OCI-LY1 (cell line): ENCODE measurements around the gene PNMA8C.

Experiments used
- H2AFZ ChIP-seq: fragments of 200-600 bp; sonication (generic), shearing (Covaris generic); 2 replicates; pipeline ENCODE4 v1.6.0; 2014; ENCODE audit warnings: antibody characterized with exemption, mild to moderate bottlenecking, low read length
- H3F3A ChIP-seq: fragments of 200-600 bp; sonication (generic), shearing (Covaris generic); 2 replicates; pipeline ENCODE4 v1.6.0; 2014; ENCODE audit warnings: mild to moderate bottlenecking, antibody characterized with exemption, low read length, moderate library complexity; ENCODE audit not compliant: insufficient read depth
- H3K27ac ChIP-seq: fragments of 200-600 bp; sonication (generic); 2 replicates; pipeline ENCODE4 v1.5.1; 2014; ENCODE audit warnings: low read length, mixed run types, mild to moderate bottlenecking, low read depth; ENCODE audit not compliant: poor library complexity, severe bottlenecking
- H3K27me3 ChIP-seq: fragments of 200-600 bp; sonication (generic); 2 replicates; pipeline ENCODE4 v1.6.0; 2014; ENCODE audit warnings: antibody characterized with exemption, mild to moderate bottlenecking, low read length, moderate library complexity; ENCODE audit not compliant: insufficient read depth
- H3K36me3 ChIP-seq: fragments of 200-600 bp; sonication (generic); 2 replicates; pipeline ENCODE4 v1.6.1; 2014; ENCODE audit warnings: mild to moderate bottlenecking, antibody characterized with exemption, low read length, moderate library complexity, mixed read lengths; ENCODE audit not compliant: insufficient read depth
- H3K4me1 ChIP-seq: fragments of 200-600 bp; sonication (generic); 2 replicates; pipeline ENCODE4 v1.5.1; 2014; ENCODE audit warnings: mild to moderate bottlenecking, low read length, moderate library complexity; ENCODE audit not compliant: insufficient read depth, severe bottlenecking
- H3K4me2 ChIP-seq: fragments of 200-600 bp; sonication (generic), shearing (Covaris generic); 2 replicates; pipeline ENCODE4 v1.6.1; 2014; ENCODE audit warnings: low read length
- H3K4me3 ChIP-seq: fragments of 200-600 bp; sonication (generic); 2 replicates; pipeline ENCODE4 v1.5.1; 2014; ENCODE audit warnings: low read length, low read depth, mild to moderate bottlenecking, mixed read lengths; ENCODE audit not compliant: poor library complexity, severe bottlenecking
- H3K79me2 ChIP-seq: fragments of 200-600 bp; shearing (Covaris generic); 2 replicates; pipeline ENCODE4 v1.6.1; 2016; ENCODE audit warnings: mixed run types, low read length, mixed read lengths; ENCODE audit not compliant: insufficient read depth
- H3K9ac ChIP-seq: fragments of 200-600 bp; sonication (generic), shearing (Covaris generic); 2 replicates; pipeline ENCODE4 v1.6.1; 2014; ENCODE audit warnings: mild to moderate bottlenecking, low read length, mixed read lengths
- H3K9me2 ChIP-seq: fragments of 200-600 bp; sonication (generic), shearing (Covaris generic); 2 replicates; pipeline ENCODE4 v1.6.1; 2014; ENCODE audit warnings: low read depth, mild to moderate bottlenecking, low read length, mixed read lengths
- H3K9me3 ChIP-seq: fragments of 200-600 bp; shearing (Covaris generic); 2 replicates; pipeline ENCODE4 v1.6.1; 2014; ENCODE audit warnings: low read length, mixed read lengths
- H4K20me1 ChIP-seq: fragments of 200-600 bp; sonication (generic), shearing (Covaris generic); 2 replicates; pipeline ENCODE4 v1.6.0; 2016; ENCODE audit warnings: mild to moderate bottlenecking, low read length; ENCODE audit not compliant: insufficient read depth
- CTCF ChIP-seq: fragments of 200-600 bp; sonication (generic), shearing (Covaris generic); IDR thresholded peaks from 2 replicates; pipeline ENCODE4 v1.5.1; 2017; ENCODE audit warnings: mild to moderate bottlenecking, antibody characterized with exemption, low read length, moderate library complexity, mixed read lengths
- EZH2 ChIP-seq: fragments of 200-600 bp; sonication (generic), shearing (Covaris generic); IDR thresholded peaks from 2 replicates; pipeline ENCODE4 v1.8.0; 2017; ENCODE audit warnings: borderline replicate concordance, mixed run types, mild to moderate bottlenecking, antibody characterized with exemption, low read length, moderate library complexity, mixed read lengths

PNMA8C gene

GRCh38 chr19:46390121-46390858 lies 38.4 kb downstream of the PNMA8C start:
- TF ChIP-seq CTCF: no peak
- TF ChIP-seq EZH2: no peak
- peaks cover 69% of the 10 kb centered on the region for H3K36me3 ChIP-seq
- no peaks in the 10 kb centered on the region for H3K79me2 ChIP-seq
- H3K9ac ChIP-seq: no peak overlapping the region
- H4K20me1 ChIP-seq: no peaks in the 10 kb centered on the region
- no peaks in the 10 kb centered on the region for H3K9me2 ChIP-seq
- no peak overlapping the region for H3K4me3 ChIP-seq
- H3K4me2 ChIP-seq: no peak overlapping the region
- H3F3A ChIP-seq: no peaks in the 10 kb centered on the region
- no peaks in the 10 kb centered on the region for H3K4me1 ChIP-seq
- H3K9me3 ChIP-seq: no peaks in the 10 kb centered on the region
- no peak overlapping the region for H3K27ac ChIP-seq
- H2AFZ ChIP-seq: no peak overlapping the region
- H3K27me3 ChIP-seq: no peaks in the 10 kb centered on the region

GRCh38 chr19:46388311-46389095 lies 40.2 kb downstream of the PNMA8C start:
- no peaks in the 10 kb centered on the region for H3K79me2 ChIP-seq
- no peak overlapping the region for H2AFZ ChIP-seq
- peaks cover 87% of the 10 kb centered on the region for H3K36me3 ChIP-seq
- no peak overlapping the region for H3K4me2 ChIP-seq
- no peaks in the 10 kb centered on the region for H3F3A ChIP-seq
- H3K9me3 ChIP-seq: no peaks in the 10 kb centered on the region
- H4K20me1 ChIP-seq: no peaks in the 10 kb centered on the region
- TF ChIP-seq EZH2: no peak
- TF ChIP-seq CTCF: no peak
- H3K27ac ChIP-seq: no peak overlapping the region
- H3K4me3 ChIP-seq: no peak overlapping the region
- H3K27me3 ChIP-seq: no peaks in the 10 kb centered on the region
- H3K9ac ChIP-seq: no peak overlapping the region
- no peaks in the 10 kb centered on the region for H3K4me1 ChIP-seq
- H3K9me2 ChIP-seq: no peaks in the 10 kb centered on the region

- Histone ChIP-seq H3K79me2 (no peaks in the 10 kb centered on the region), H3F3A (no peaks in the 10 kb centered on the region), H3K36me3 (peaks cover 87% of the 10 kb centered on the region), H3K9me3 (no peaks in the 10 kb centered on the region), H3K9me2 (no peaks in the 10 kb centered on the region), H3K4me1 (no peaks in the 10 kb centered on the region), H3K4me3 (no peak overlapping the region), H3K4me2 (no peak overlapping the region), H3K27me3 (no peaks in the 10 kb centered on the region), H3K9ac (no peak overlapping the region), H2AFZ (no peak overlapping the region), H3K27ac (no peak overlapping the region), H4K20me1 (no peaks in the 10 kb centered on the region)
- TF ChIP-seq CTCF: no peak
Observed at GRCh38 chr19:46387713-46388130, 41.0 kb downstream of the PNMA8C start.
